CD4-positive, alpha-beta T cell (primary cell): ENCODE measurements around the gene LECT2. TPM values are rescaled to one million over a fixed set of nuclear protein-coding genes. Genes with fewer than 3 reads are reported as not detected.

Experiments used
- ATAC-seq: fragments of 200-7000 bp; cut with Tn5 transposase; one replicate; pipeline ENCODE4 v1.10.0; 2022; ENCODE audit warnings: mild to moderate bottlenecking; ENCODE audit not compliant: poor library complexity
- CTCF ChIA-PET: fragments of 350-600 bp; sonication (Branson Sonifier 250); formaldehyde crosslinking; loops from one replicate; lab custom pipeline; 2021; ENCODE audit warnings: antibody characterized with exemption, inconsistent platforms; lab: Charles Lee
- POLR2A ChIA-PET: fragments of 350-600 bp; sonication (Branson Sonifier 250); formaldehyde crosslinking; loops from one replicate; lab custom pipeline; 2021; ENCODE audit warnings: antibody characterized with exemption, inconsistent platforms; lab: Charles Lee
- DNase-seq, 14 experiments: peaks; one replicate each; pipeline ENCODE4 v3.0.0-alpha.2; 2013 to 2020; ENCODE audit warnings: mixed read lengths in 2 of 14
- H3K27ac ChIP-seq, 2 donors: one replicate each; pipeline versions ENCODE4 v1.5.1 to v1.7.0; 2013; ENCODE audit warnings: low read length in 2 of 2, low read depth in 1 of 2, mild to moderate bottlenecking in 1 of 2
- H3K27me3 ChIP-seq, 2 experiments: 1 replicate in 1 of 2; 2 replicates in 1 of 2; pipeline versions ENCODE4 v1.6.1 to v1.7.0; 2013; ENCODE audit warnings: low read length in 2 of 2, control low read depth in 1 of 2, mild to moderate bottlenecking in 1 of 2, moderate library complexity in 1 of 2; ENCODE audit not compliant: insufficient read depth in 2 of 2, control insufficient read depth in 1 of 2
- H3K36me3 ChIP-seq: one replicate; pipeline ENCODE4 v1.6.1; 2013; ENCODE audit warnings: low read length, control low read depth; ENCODE audit not compliant: insufficient read depth
- H3K4me1 ChIP-seq: one replicate; pipeline ENCODE4 v1.6.1; 2013; ENCODE audit warnings: low read length, control low read depth; ENCODE audit not compliant: insufficient read depth
- H3K4me3 ChIP-seq: one replicate; pipeline ENCODE4 v1.5.1; 2013; ENCODE audit warnings: mild to moderate bottlenecking, low read length, moderate library complexity
- H3K9me3 ChIP-seq, 2 experiments: 1 replicate in 1 of 2; 2 replicates in 1 of 2; pipeline versions ENCODE4 v1.6.1 to v1.7.0; 2013; ENCODE audit warnings: low read length in 2 of 2, mild to moderate bottlenecking in 2 of 2, control low read depth in 1 of 2, moderate library complexity in 1 of 2; ENCODE audit not compliant: control insufficient read depth in 1 of 2, insufficient read depth in 1 of 2
- H3K27ac Mint-ChIP-seq: one replicate; pipeline ENCODE4 v1.8.0; 2020; ENCODE audit warnings: mixed read lengths
- H3K27me3 Mint-ChIP-seq: one replicate; pipeline ENCODE4 v1.8.0; 2021; ENCODE audit warnings: mixed read lengths
- H3K36me3 Mint-ChIP-seq: one replicate; pipeline ENCODE4 v1.8.0; 2021; ENCODE audit warnings: low read depth, mixed read lengths
- H3K4me1 Mint-ChIP-seq: one replicate; pipeline ENCODE4 v1.8.0; 2021; ENCODE audit warnings: low read depth, mixed read lengths
- H3K4me3 Mint-ChIP-seq: one replicate; pipeline ENCODE4 v1.8.0; 2020; ENCODE audit warnings: mild to moderate bottlenecking, mixed read lengths
- H3K9me3 Mint-ChIP-seq: one replicate; pipeline ENCODE4 v1.8.0; 2020; ENCODE audit warnings: mixed read lengths
- intact Hi-C, 2 experiments: fragments of 100-400 bp; cut with DNase I in 1 of 2; cut with micrococcal nuclease in 1 of 2; formaldehyde crosslinking; loops; one replicate each; pipeline versions ENCODE4 v1.15.1 to v1.9.0; 2023 to 2025; cut with DNase I, micrococcal nuclease
- total RNA-seq, 174 experiments: library from RNA in 2 of 174; stranded (reverse) in 2 of 174; gene quantifications; one replicate each; pipeline ENCODE4 v1.2.3 and lab custom pipeline; 2021 to 2026
- TF ChIP-seq, protein P1 (sequence below): fragments of 200-600 bp; IDR thresholded peaks from one replicate; pipeline ENCODE4 v1.8.0; 2022; ENCODE audit warnings: antibody characterized with exemption, mild to moderate bottlenecking

Gene LECT2
- total RNA-seq, 2 experiments from 2014 or later: not detected

- no peak for ATAC-seq
- Histone ChIP-seq H3K36me3 (no peaks in the 10 kb centered on the region), H3K27me3 (no peaks in the 10 kb centered on the region), H3K27ac (no peak overlapping the region), H3K4me1 (no peaks in the 10 kb centered on the region), H3K9me3 (peaks cover 0 to 15% of the 10 kb centered on the region in 2 experiments), H3K4me3 (no peak overlapping the region)
- Mint-ChIP-seq H3K9me3 (no peaks in the 10 kb centered on the region), H3K4me3 (no peak overlapping the region), H3K36me3 (no peaks in the 10 kb centered on the region), H3K27ac (no peak overlapping the region), H3K4me1 (no peaks in the 10 kb centered on the region), H3K27me3 (peaks cover 29% of the 10 kb centered on the region)
- POLR2A ChIA-PET: no interaction called here
- TF ChIP-seq, protein P1, sequence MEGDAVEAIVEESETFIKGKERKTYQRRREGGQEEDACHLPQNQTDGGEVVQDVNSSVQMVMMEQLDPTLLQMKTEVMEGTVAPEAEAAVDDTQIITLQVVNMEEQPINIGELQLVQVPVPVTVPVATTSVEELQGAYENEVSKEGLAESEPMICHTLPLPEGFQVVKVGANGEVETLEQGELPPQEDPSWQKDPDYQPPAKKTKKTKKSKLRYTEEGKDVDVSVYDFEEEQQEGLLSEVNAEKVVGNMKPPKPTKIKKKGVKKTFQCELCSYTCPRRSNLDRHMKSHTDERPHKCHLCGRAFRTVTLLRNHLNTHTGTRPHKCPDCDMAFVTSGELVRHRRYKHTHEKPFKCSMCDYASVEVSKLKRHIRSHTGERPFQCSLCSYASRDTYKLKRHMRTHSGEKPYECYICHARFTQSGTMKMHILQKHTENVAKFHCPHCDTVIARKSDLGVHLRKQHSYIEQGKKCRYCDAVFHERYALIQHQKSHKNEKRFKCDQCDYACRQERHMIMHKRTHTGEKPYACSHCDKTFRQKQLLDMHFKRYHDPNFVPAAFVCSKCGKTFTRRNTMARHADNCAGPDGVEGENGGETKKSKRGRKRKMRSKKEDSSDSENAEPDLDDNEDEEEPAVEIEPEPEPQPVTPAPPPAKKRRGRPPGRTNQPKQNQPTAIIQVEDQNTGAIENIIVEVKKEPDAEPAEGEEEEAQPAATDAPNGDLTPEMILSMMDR: no peak
- CTCF ChIA-PET: no interaction called here
- no peak for DNase-seq
- intact Hi-C loops: no loop called here
These were observed 36.6 kb upstream of the LECT2 start for GRCh38 chr5:135991429-135991828.

DNA sequence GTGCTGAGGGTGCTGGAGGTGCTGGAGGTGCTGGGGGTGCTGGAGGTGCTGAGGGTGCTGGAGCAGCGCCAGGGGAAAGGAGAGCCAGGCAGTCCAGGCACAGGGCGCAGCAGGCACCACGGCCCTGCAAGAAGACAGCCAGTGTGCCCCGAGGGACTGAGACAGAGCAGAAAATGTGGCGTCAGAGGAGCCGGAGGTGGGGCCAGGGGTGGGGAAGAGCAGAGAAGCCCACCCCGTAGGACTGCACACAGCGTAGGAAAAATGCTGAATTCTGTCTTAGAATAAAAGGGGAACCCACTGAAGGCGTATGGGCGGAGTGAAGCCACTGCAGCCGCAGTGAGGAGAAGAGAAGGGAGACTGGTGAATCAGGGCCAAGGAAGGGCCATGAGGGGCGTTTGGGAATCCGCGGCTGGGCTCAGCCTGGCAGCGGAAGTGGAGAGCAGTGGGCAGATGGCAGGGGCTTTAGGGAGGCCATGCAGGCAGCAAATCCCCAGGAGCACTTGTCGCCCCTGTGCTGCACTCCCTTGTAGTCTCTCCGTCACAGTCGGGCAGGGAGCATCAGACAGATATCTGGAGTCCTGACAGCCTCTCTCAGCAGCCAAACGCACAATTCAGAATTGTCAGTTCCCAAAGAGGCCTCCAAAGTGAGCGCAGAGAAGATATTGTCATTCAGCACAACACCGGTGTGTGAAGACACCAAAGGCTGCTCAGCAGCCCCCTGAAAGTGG lies 35.9 kb upstream of the LECT2 start:
- TF ChIP-seq, protein P1: no peak
- Histone ChIP-seq H3K4me1 (no peaks in the 10 kb centered on the region), H3K36me3 (no peaks in the 10 kb centered on the region), H3K4me3 (no peak overlapping the region), H3K27ac (no peak overlapping the region), H3K9me3 (peaks cover 0 to 11% of the 10 kb centered on the region in 2 experiments), H3K27me3 (peaks cover 0 to 4% of the 10 kb centered on the region in 2 experiments)
- Mint-ChIP-seq H3K4me1 (no peaks in the 10 kb centered on the region), H3K27me3 (peaks cover 28% of the 10 kb centered on the region), H3K4me3 (no peak overlapping the region), H3K36me3 (no peaks in the 10 kb centered on the region), H3K9me3 (no peaks in the 10 kb centered on the region), H3K27ac (no peak overlapping the region)
- POLR2A ChIA-PET: no interaction called here
- intact Hi-C loops: no loop called here
- CTCF ChIA-PET: no interaction called here
- DNase-seq: no peak
- no peak for ATAC-seq

GRCh38 chr5:135989686-135990085 lies 34.9 kb upstream of the LECT2 start:
- Mint-ChIP-seq H3K9me3 (no peaks in the 10 kb centered on the region), H3K4me3 (no peak overlapping the region), H3K36me3 (no peaks in the 10 kb centered on the region), H3K27me3 (peaks cover 24% of the 10 kb centered on the region), H3K4me1 (no peaks in the 10 kb centered on the region), H3K27ac (no peak overlapping the region)
- Histone ChIP-seq H3K4me1 (no peaks in the 10 kb centered on the region), H3K36me3 (no peaks in the 10 kb centered on the region), H3K9me3 (peaks cover 0 to 11% of the 10 kb centered on the region in 2 experiments), H3K27ac (no peak overlapping the region), H3K4me3 (no peak overlapping the region), H3K27me3 (peaks cover 4% of the 10 kb centered on the region in 2 experiments)
- CTCF ChIA-PET: no interaction called here
- intact Hi-C loops: no loop called here
- POLR2A ChIA-PET: no interaction called here
- TF ChIP-seq, protein P1: no peak
- DNase-seq: no peak
- ATAC-seq: no peak
